Transverse colon (tissue), 4 donors: ENCODE results near the gene MCUR1.

Source experiments
- POLR2AphosphoS5 ChIP-seq, 3 donors: sonication (generic); formaldehyde crosslinking; IDR thresholded peaks; one replicate each; pipeline ENCODE4 v1.6.1; 2016; ENCODE audit warnings: antibody characterized with exemption in 3 of 3
- TF ChIP-seq, protein P1 (sequence below), 5 experiments: fragments of 200-600 bp in 3 of 5; fragments of 450-650 bp in 2 of 5; sonication (generic) in 3 of 5; IDR thresholded peaks; 1 replicate in 2 of 5; 2 replicates in 3 of 5; pipeline ENCODE4 v1.5.1; 2016 to 2017; ENCODE audit warnings: antibody characterized with exemption in 5 of 5, inconsistent platforms in 3 of 5, mild to moderate bottlenecking in 2 of 5, moderate library complexity in 1 of 5

DNA sequence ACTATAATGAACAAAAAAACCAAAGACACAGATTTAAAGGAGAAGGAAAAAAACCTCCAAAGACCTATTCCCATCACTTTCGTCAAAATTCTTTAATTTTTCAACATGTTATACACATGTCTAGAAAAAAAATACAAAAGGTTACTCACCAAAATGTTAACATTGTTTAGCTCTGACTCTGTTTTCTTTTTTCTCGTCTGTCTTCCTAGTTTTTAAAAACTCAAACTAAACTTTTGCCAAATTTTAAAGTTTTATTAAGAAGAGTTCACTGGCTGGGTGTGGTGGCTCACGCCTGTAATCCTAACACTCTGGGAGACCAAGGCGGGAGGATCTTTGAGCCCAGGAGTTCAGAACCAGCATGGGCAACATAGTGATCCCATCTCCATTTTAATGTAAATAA lies 10.8 kb downstream of the MCUR1 start:
- TF ChIP-seq POLR2AphosphoS5 (IDR thresholded peaks at IDR 0.05), result no peak
- TF ChIP-seq, protein P1, sequence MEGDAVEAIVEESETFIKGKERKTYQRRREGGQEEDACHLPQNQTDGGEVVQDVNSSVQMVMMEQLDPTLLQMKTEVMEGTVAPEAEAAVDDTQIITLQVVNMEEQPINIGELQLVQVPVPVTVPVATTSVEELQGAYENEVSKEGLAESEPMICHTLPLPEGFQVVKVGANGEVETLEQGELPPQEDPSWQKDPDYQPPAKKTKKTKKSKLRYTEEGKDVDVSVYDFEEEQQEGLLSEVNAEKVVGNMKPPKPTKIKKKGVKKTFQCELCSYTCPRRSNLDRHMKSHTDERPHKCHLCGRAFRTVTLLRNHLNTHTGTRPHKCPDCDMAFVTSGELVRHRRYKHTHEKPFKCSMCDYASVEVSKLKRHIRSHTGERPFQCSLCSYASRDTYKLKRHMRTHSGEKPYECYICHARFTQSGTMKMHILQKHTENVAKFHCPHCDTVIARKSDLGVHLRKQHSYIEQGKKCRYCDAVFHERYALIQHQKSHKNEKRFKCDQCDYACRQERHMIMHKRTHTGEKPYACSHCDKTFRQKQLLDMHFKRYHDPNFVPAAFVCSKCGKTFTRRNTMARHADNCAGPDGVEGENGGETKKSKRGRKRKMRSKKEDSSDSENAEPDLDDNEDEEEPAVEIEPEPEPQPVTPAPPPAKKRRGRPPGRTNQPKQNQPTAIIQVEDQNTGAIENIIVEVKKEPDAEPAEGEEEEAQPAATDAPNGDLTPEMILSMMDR (IDR thresholded peaks at IDR 0.05), result no peak
